GM23338 (cell line): ENCODE results near the gene GRIP2. TPM values are rescaled to one million over a fixed set of nuclear protein-coding genes. Genes with fewer than 3 reads are reported as not detected.

Source experiments
- ATAC-seq: fragments of 200-7000 bp; cut with Tn5 transposase; 3 replicates; pipeline ENCODE4 v1.9.1; 2020
- DNase-seq: peaks from one replicate; pipeline ENCODE4 v3.0.0-alpha.2; 2015; ENCODE audit warnings: low spot score
- H2AFZ ChIP-seq: fragments of 200-600 bp; sonication (generic); 2 replicates; pipeline ENCODE4 v1.8.0; 2016; ENCODE audit warnings: antibody characterized with exemption, mild to moderate bottlenecking, moderate library complexity
- H3F3A ChIP-seq: fragments of 200-600 bp; sonication (generic); replicated peaks from 2 replicates; pipeline ENCODE4 v1.8.0; 2017; ENCODE audit warnings: antibody characterized with exemption, mixed run types, low read depth
- H3K27ac ChIP-seq: fragments of 200-600 bp; sonication (generic); 2 replicates; pipeline ENCODE4 v1.6.1; 2016; ENCODE audit warnings: low read depth
- H3K27me3 ChIP-seq: fragments of 200-600 bp; sonication (generic); 2 replicates; pipeline ENCODE4 v1.8.0; 2016; ENCODE audit warnings: mild to moderate bottlenecking, mixed run types, moderate library complexity; ENCODE audit not compliant: insufficient read depth
- H3K36me3 ChIP-seq: fragments of 200-600 bp; sonication (generic); 2 replicates; pipeline ENCODE4 v1.8.0; 2016; ENCODE audit warnings: mild to moderate bottlenecking; ENCODE audit not compliant: insufficient read depth
- H3K4me1 ChIP-seq: fragments of 200-600 bp; sonication (generic); 2 replicates; pipeline ENCODE4 v1.8.0; 2016; ENCODE audit warnings: mild to moderate bottlenecking, moderate library complexity; ENCODE audit not compliant: insufficient read depth
- H3K4me2 ChIP-seq: fragments of 200-600 bp; sonication (generic); 2 replicates; pipeline ENCODE4 v1.7.1; 2017; ENCODE audit warnings: mixed run types
- H3K4me3 ChIP-seq: fragments of 200-600 bp; sonication (generic); 2 replicates; pipeline ENCODE4 v1.6.1; 2016; ENCODE audit warnings: mixed run types
- H3K79me2 ChIP-seq: fragments of 200-600 bp; sonication (generic); replicated peaks from 2 replicates; pipeline ENCODE4 v1.8.0; 2017; ENCODE audit warnings: mild to moderate bottlenecking; ENCODE audit not compliant: insufficient read depth
- H3K9me2 ChIP-seq: fragments of 200-600 bp; sonication (generic); 2 replicates; pipeline ENCODE4 v1.8.0; 2017; ENCODE audit not compliant: insufficient read depth
- H4K20me1 ChIP-seq: fragments of 200-600 bp; sonication (generic); replicated peaks from 2 replicates; pipeline ENCODE4 v1.8.0; 2017; ENCODE audit warnings: mild to moderate bottlenecking; ENCODE audit not compliant: insufficient read depth
- H3K27ac Mint-ChIP-seq: 2 replicates; pipeline ENCODE4 v1.8.0; 2020; ENCODE audit warnings: inconsistent platforms, mild to moderate bottlenecking, moderate library complexity, mixed read lengths
- H3K27me3 Mint-ChIP-seq: 3 replicates; pipeline ENCODE4 v1.8.0; 2022; ENCODE audit warnings: low read depth, mild to moderate bottlenecking, moderate library complexity, mixed read lengths, inconsistent platforms; ENCODE audit not compliant: insufficient read depth, poor library complexity
- H3K36me3 Mint-ChIP-seq: 3 replicates; pipeline ENCODE4 v1.8.0; 2021; ENCODE audit warnings: low read depth, mild to moderate bottlenecking, inconsistent platforms, moderate library complexity, mixed read lengths
- H3K4me1 Mint-ChIP-seq: 3 replicates; pipeline ENCODE4 v1.8.0; 2020; ENCODE audit warnings: mild to moderate bottlenecking, inconsistent platforms, mixed read lengths
- H3K4me3 Mint-ChIP-seq: 3 replicates; pipeline ENCODE4 v1.8.0; 2021; ENCODE audit warnings: moderate library complexity, mild to moderate bottlenecking, inconsistent platforms, mixed read lengths
- H3K9me3 Mint-ChIP-seq: 3 replicates; pipeline ENCODE4 v1.8.0; 2020; ENCODE audit warnings: moderate library complexity, mild to moderate bottlenecking, inconsistent platforms, mixed read lengths
- ETS1 ChIP-seq: IDR thresholded peaks from 2 replicates; pipeline ENCODE4 v1.6.1; 2016; ENCODE audit warnings: antibody characterized with exemption
- EZH2 ChIP-seq: fragments of 200-600 bp; sonication (generic); IDR thresholded peaks from one replicate; pipeline ENCODE4 v1.8.0; 2017; ENCODE audit warnings: antibody characterized with exemption, mild to moderate bottlenecking, low read depth; ENCODE audit not compliant: unreplicated experiment
- EZH2phosphoT487 ChIP-seq: fragments of 200-600 bp; sonication (generic); IDR thresholded peaks from one replicate; pipeline ENCODE4 v1.8.1; 2018; ENCODE audit warnings: antibody characterized with exemption; ENCODE audit not compliant: unreplicated experiment
- JUNB ChIP-seq: IDR thresholded peaks from one replicate; pipeline ENCODE4 v1.6.1; 2016; ENCODE audit warnings: antibody characterized with exemption; ENCODE audit not compliant: unreplicated experiment
- NANOG ChIP-seq: IDR thresholded peaks from 2 replicates; pipeline ENCODE4 v1.6.1; 2016; ENCODE audit warnings: antibody characterized with exemption, borderline replicate concordance
- REST ChIP-seq: IDR thresholded peaks from one replicate; pipeline ENCODE4 v1.6.1; 2018; ENCODE audit warnings: antibody characterized with exemption; ENCODE audit not compliant: unreplicated experiment
- STAT1 ChIP-seq: IDR thresholded peaks from one replicate; pipeline ENCODE4 v1.6.1; 2016; ENCODE audit warnings: antibody characterized with exemption; ENCODE audit not compliant: unreplicated experiment
- ZNF114 ChIP-seq: fragments of 250-450 bp; sonication (Bioruptor Pico); IDR thresholded peaks from 2 replicates; pipeline ENCODE4 v1.5.0; 2020; ENCODE audit warnings: mild to moderate bottlenecking, moderate library complexity
- ZNF331 ChIP-seq: fragments of 250-450 bp; sonication (Bioruptor Pico); IDR thresholded peaks from 2 replicates; pipeline ENCODE4 v1.5.0; 2020; ENCODE audit warnings: low read depth, mild to moderate bottlenecking, moderate library complexity
- ZNF462 ChIP-seq: fragments of 250-450 bp; sonication (Bioruptor Pico); IDR thresholded peaks from 2 replicates; pipeline ENCODE4 v1.5.0; 2020; ENCODE audit warnings: mild to moderate bottlenecking, moderate library complexity
- polyA plus RNA-seq: library from polyadenylated mRNA; unstranded; fragments of >200 nt; fragmentation: Nextera tagmentation; extraction: Ambion mirVana; gene quantifications from 2 replicates; pipeline ENCODE4 v1.2.1, GENCODE V29; 2016
- total RNA-seq: library from RNA; depleted of rRNA; stranded (reverse); fragments of >200 nt; shearing (Covaris generic); gene quantifications from 2 replicates; pipeline ENCODE4 v1.2.3, GENCODE V29; 2014

The GRIP2 gene
- total and polyA plus RNA-seq, 2 experiments from 2014 or later: 3.6 to 5.8 TPM

- no peak for TF ChIP-seq REST
- no peak for TF ChIP-seq ETS1
These were observed 43.8 kb downstream of the GRIP2 start (continued) for GRCh38 chr3:14496351-14496750.

- Mint-ChIP-seq H3K27ac (no peak overlapping the region; the same call in 1 of the 2 replicates), H3K9me3 (no peaks in the 10 kb centered on the region; the same call in 2 of the 3 replicates), H3K4me1 (peaks cover 2% of the 10 kb centered on the region; the same call in 2 of the 3 replicates), H3K27me3 (peaks cover 14% of the 10 kb centered on the region), H3K4me3 (no peak overlapping the region), H3K36me3 (no peaks in the 10 kb centered on the region)
- H3K27me3 ChIP-seq: no peaks in the 10 kb centered on the region
- no peaks in the 10 kb centered on the region for H3K9me2 ChIP-seq
- H3F3A ChIP-seq: no peaks in the 10 kb centered on the region
- H3K79me2 ChIP-seq: no peaks in the 10 kb centered on the region
- no peaks in the 10 kb centered on the region for H4K20me1 ChIP-seq
- H3K4me1 ChIP-seq: no peaks in the 10 kb centered on the region
- H3K4me2 ChIP-seq: no peak overlapping the region
- no peak overlapping the region for H3K4me3 ChIP-seq
- H3K36me3 ChIP-seq: no peaks in the 10 kb centered on the region
- no peak overlapping the region for H2AFZ ChIP-seq
- H3K27ac ChIP-seq: no peak overlapping the region
- ATAC-seq (no peak), DNase-seq (no peak)
- TF ChIP-seq ETS1 (no peak), STAT1 (no peak), ZNF462 (CRISPR knock-in tag) (no peak), JUNB (no peak), EZH2 (no peak), ZNF114 (CRISPR knock-in tag) (no peak), EZH2phosphoT487 (no peak), NANOG (no peak), ZNF331 (no peak)
These were observed 45.2 kb downstream of the GRIP2 start for GRCh38 chr3:14494973-14495300.
